Left renal cortex interstitium (tissue), 4 donors: Measurements from ENCODE around the gene SLC27A3. TPM values are rescaled to one million over a fixed set of nuclear protein-coding genes. Genes with fewer than 3 reads are reported as not detected.

Experiments
- DNase-seq, 4 donors: peaks; one replicate each; pipeline ENCODE4 v3.0.0-alpha.2; 2013; ENCODE audit warnings: low read depth in 4 of 4, low spot score in 2 of 4, missing footprints in 1 of 4
- polyA plus RNA-seq, 4 donors: library from polyadenylated mRNA; unstranded; fragments of 120-200 nt; gene quantifications; one replicate each; pipeline ENCODE4 v1.2.1, GENCODE V29; 2013; ENCODE audit not compliant: insufficient read length in 4 of 4

The SLC27A3 gene
- polyA plus RNA-seq, 4 donors, result 29.3 to 41.5 (median 36.4) TPM

DNA sequence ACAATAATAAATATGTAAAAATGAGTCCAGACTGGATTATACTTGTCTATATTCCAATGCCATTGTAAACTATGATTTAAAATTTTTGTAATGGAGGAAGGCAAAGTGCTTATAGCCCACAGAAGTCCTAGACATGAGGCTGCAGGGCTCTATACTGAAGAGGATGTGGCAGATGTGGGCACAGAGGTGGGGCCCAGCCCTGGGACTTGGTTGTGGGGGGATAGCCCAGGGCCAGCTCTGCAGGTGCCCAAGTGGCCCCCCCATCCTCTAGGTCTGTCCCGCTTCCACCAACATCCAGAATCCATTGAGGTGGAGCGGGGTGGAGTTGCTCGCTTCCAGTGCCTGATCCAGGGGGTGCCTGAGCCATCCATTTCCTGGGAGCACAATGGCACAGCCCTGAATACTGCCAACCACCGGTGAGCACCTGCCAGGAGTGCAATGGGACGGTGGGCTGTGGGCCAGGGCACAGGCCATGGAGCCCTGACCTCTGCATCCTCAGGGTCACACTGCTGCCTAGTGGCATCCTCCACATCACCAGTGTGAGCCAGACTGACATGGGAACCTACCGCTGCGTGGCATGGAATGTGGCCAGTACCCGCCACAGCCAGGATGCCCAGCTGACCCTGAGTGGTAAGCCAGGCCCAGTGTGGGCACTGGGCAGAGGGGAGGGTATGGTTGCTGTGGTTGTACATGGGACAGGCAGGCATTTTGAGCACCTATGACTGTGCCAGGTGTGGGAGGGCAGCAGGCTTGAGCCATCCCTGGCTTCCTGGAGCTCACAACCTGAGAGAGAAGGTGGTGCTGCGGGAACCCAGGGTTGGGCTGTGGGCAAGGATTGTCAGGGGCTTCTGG, 21.0 kb downstream of the SLC27A3 start:
- no peak for DNase-seq

DNA sequence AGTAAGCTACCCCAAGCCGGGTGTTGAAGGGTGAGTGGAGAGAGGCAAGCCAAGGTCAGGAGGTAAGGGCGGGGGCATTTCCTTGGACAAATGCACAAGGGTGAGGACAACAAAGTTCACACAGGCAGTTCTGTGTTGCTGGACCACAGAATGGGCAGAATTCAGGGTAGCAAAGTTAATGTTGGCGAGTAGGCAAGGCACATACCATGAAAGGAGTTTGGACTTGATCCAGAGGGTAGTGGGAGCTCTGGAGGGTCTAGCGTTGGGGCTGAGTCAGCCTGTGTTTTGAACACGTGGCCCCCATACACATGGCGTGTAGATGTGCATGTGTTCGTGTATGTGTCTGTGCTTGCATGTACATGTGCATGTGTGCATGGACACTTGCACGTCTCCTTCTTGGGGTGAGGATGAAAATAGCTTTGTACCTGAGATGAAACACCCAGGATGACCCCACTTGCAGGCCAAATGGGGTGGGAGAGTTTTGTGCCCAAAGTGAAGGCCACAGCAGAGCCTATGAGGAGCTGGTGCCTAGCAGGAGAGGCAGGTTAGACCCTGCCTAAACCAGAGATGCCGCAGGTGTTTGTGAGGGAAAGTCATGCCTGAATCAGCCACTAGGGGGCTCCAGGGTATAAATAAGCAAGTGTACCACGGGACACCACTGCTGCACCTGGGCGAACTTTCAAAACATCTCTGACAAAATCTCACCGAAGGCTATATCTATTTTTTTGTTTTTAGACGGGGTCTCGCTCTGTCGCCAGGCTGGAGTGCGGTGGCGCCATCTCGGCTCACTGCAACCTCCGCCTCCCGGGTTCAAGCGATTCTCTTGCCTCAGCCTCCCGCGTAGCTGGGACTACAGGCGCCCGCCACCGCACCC, 21.8 kb downstream of the SLC27A3 start:
- peak in 2 of 4 donors; percentile 51 to 60 for DNase-seq

- DNase-seq, result no peak
These were observed 23.2 kb downstream of the SLC27A3 start for GRCh38 chr1:153798468-153798780.

DNA sequence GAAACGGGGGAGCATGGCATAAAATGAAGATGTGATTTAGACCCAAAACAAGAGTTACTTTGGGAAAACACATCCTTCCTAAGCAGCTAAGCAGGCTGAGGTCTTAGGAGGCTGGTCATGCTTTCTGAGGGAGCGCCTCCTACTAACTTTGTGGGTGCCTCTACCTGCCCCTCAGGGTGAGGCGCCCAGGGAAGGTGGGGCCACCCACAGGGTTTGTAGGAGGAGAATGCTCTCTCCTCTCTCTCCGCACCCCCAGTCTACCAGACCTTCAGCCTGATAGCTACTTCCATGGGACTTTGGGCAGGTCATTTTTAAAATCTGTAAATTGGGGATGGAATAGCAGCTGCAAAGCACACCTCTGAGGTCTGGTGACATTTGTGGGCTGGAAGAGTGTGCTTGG, 23.8 kb downstream of the SLC27A3 start:
- no peak for DNase-seq

DNA sequence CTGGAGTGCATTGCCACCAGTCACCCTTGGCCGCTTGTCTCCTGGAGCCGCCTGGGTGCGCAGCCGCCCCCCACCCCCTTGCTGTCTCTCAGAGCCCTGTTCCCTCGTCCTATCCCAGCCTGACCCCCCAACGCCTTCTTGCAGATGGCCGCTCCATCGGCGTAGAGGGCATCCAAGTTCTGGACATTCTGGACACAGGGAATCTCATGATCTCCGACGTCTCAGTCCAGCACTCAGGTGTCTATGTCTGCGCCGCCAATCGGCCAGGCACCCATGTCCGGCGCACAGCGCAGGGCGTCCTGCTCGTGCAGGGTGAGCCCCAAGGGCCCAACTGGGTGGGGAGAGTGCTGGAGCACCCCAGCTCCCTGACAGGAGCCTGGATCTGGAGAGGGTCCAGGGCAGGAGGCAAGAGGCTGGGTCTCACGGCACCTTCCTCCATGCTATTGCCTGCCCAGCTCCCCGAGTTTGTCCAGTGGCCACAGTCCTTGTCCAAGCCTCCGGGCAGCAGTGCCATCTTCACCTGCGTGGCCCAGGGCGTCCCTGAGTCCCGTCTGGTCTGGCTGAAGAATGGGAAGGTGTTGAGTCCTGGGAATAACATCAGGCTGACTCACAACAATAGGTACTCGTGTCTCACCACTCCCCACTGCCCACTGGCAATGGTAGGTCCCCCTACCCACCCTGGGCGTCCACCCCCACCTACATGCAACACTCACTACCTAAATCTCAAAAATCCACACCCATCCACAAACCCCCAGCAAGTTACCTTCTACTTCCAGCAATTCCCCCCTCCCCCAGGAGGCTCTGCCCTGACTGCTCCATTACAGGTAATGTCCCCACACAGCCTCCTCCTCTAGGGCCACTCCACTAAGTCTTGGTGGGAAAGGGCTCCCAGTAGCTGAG, 24.6 kb downstream of the SLC27A3 start:
- no peak for DNase-seq

DNA sequence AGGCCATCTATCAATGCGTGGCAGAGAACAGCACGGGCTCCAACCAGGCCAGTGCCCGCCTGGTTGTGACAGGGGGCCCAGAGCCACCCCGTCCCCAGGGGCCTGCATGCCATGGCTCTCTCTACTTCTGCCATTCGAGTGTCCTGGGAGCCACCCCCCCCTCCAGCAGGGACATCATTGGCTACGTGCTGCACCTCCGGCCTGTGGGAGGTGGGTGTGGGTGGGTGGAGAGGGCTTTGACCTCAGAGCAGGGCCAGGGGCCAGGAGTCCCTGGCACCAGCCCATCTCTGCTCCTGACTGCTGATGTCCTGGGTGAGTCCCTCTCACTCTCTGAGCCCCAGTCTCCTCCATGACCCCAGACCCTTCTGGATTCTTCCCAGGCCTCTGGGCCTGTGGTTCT, 25.3 kb downstream of the SLC27A3 start:
- DNase-seq, result no peak

GRCh38 chr1:153801028-153801625, 25.9 kb downstream of the SLC27A3 start:
- no peak for DNase-seq

GRCh38 chr1:153801786-153802697, 26.8 kb downstream of the SLC27A3 start:
- DNase-seq, result no peak

- DNase-seq, result no peak
These were observed 28.4 kb downstream of the SLC27A3 start for GRCh38 chr1:153803470-153804056.

DNA sequence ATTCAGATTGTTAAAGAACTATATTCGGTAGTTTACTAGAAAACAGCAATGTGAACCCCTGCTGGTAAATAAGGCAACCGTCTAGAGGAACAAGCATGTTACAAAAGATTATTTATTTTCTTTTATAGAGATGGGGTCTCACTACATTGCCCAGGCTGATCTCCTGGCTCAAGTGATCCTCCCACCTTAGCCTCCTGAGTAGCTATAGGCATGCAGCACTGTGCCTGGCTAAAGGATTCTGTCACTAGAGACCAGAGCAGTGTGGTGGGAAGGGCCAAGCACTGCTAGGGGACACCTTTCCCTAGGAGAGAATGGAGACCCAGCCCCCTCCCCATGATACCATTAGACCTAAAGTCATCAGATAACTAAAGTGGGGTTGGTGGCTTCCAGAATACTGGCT, 28.9 kb downstream of the SLC27A3 start:
- DNase-seq, result no peak

DNA sequence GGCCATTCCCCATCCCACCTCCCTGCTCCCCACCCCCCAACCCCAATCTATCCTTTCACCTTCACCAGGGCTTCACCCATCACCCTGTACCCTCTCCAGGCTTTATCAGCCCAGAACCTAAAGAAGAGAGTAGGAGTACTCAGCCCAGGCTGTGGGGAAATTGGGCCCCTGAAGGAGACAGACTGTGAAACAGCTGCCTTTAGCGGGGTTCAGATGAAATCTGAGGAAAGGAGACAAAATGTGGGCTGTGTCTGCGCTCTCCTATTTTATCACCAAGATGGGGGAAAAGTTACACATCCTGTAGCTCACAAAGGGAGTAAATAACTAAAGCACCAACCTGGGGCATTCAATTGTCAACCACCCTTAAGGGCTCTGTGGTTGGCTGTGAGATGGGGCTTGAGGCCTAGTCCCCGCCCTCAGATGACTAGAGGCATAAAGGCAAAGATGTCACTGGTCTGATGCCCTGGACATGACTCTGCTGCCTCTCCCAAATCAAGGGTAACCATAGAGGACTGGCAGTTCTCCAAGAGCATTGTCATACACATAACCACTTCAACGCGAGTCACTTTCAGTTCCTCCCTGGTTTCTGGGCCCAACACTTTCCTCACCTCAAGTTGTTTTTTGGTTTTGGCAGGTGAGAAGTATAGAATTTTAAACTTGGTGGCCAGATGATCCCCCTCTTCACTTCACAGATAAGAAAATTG, 30.0 kb downstream of the SLC27A3 start:
- no peak for DNase-seq

GRCh38 chr1:153805886-153806719, 30.9 kb downstream of the SLC27A3 start:
- no peak for DNase-seq

DNA sequence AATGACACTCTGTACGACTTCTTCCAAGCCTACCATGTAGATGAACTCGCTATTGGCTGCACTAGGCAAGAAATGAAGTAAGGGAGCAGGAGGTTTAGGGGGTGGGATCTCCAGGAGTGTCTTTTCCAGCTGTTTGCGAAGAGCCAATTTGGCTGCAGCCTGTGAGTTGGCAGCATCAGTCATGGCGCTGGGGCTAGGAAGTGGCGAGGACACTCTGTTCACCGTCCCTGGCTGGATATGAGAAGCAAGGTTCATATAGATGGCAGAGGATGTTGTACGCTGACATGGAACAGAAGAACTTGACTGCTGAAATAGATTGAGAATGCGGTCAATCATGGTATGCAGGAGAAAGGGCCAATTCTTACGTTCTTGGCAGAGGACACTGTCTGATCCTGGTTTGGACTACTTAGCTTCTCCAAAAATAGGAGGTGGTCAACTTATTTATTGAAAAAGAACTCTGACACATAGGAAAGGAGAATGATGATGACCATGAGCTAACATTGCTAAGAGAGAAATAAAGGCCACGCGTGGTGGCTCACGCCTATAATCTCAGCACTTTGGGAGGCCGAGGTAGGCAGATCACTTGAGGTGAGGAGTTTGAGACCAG, 41.2 kb downstream of the SLC27A3 start:
- DNase-seq, result no peak

DNA sequence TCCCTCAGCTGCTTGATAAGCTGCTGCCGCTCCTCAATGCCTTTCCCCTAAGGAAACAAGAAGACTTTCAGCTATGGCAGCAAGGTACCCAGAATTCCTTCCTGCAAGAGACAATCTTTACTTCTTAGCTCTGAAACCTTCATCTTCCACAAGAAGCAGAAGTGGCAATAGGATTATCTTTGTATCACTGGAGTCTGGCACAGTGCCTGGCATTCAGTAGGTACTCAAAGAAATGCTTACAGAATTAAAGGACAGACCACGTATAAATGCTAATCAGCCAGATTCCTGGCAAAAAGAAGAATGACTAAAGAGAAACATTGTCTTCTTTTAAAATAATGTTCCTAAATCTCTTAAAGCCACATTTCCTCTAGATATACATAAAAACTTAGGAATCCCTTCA, 43.7 kb downstream of the SLC27A3 start:
- DNase-seq, result no peak

DNA sequence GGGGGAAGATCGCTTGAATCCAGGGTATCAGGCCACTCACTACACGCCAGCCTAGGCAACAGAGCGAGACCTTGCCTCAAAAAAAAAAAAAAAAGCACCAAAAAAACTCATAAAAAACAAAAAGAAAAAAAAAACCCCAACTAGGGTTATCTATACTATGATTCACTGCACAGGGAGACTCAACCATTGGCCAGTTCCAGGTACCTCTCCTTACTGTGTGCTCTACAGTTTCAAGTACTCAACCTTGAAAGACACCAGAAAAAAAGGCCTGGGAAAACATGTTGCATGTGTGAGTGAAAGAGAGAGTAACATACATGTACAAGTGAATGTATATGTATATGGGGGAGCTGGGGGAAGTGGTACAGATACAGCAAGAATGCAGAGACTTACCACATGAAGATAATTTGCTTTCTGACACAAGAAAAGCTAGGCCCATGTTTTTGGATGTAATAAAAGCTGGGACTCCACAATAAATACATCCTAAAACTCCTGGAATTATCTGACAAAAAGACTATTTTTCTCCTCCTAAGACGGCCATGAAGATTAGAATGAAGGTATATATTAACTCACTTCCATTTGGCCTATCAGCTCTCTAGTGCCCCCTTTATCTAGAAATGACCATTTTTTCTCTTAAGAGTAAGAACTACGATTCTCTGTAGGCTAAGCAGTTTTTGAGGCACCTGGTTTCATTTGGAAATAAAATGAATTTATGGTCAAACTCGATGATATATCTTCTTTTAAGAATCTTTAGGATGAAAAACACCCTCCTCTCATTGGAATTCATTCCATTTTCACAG, 52.2 kb downstream of the SLC27A3 start:
- DNase-seq, result no peak
